HepG2 (cell line): ENCODE measurements around the gene TP53I3. TPM values are rescaled to one million over a fixed set of nuclear protein-coding genes. Genes with fewer than 3 reads are reported as not detected.

ENCODE experiments used
- JUN ChIP-seq: sonication (generic); formaldehyde crosslinking; IDR thresholded peaks from 2 replicates; pipeline ENCODE4 v1.4.0; 2020; ENCODE audit warnings: mild to moderate bottlenecking, missing genetic modification reagents
- KLF15 ChIP-seq: sonication (generic); formaldehyde crosslinking; IDR thresholded peaks from 2 replicates; pipeline ENCODE4 v1.8.1; 2023; ENCODE audit warnings: borderline replicate concordance, mild to moderate bottlenecking, inconsistent platforms, missing genetic modification reagents, mixed read lengths
- MIER2 ChIP-seq: IDR thresholded peaks from 2 replicates; pipeline ENCODE4 v1.6.1; 2016; ENCODE audit warnings: missing biosample characterization, missing genetic modification reagents
- NFYB ChIP-seq: sonication (generic); formaldehyde crosslinking; IDR thresholded peaks from 2 replicates; pipeline ENCODE4 v1.4.0; 2020; ENCODE audit warnings: missing genetic modification reagents
- PCBP2 ChIP-seq: fragments of 200-400 bp; formaldehyde crosslinking; optimal IDR thresholded peaks from 2 replicates; pipeline ENCODE3; 2018; ENCODE audit warnings: low read length, low read depth; ENCODE audit not compliant: poor library complexity, severe bottlenecking
- REL ChIP-seq: sonication (generic); formaldehyde crosslinking; conservative IDR thresholded peaks from 2 replicates; pipeline ENCODE4 v1.8.0; 2022; ENCODE audit warnings: mild to moderate bottlenecking, missing genetic modification reagents, moderate library complexity
- SOX6 ChIP-seq, 2 experiments: fragments of 450-650 bp in 1 of 2; sonication (generic) in 1 of 2; formaldehyde crosslinking in 1 of 2; IDR thresholded peaks; 2 replicates each; pipeline versions ENCODE4 v1.4.0 to v1.6.1; 2017 to 2020; ENCODE audit warnings: antibody characterized with exemption in 1 of 2, mild to moderate bottlenecking in 1 of 2, missing genetic modification reagents in 1 of 2
- TCF7 ChIP-seq: sonication (generic); IDR thresholded peaks from 2 replicates; pipeline ENCODE4 v1.6.1; 2016; ENCODE audit warnings: antibody characterized with exemption, low read depth
- TRIM24 ChIP-seq: sonication (generic); formaldehyde crosslinking; IDR thresholded peaks from 2 replicates; pipeline ENCODE4 v1.8.0; 2022; ENCODE audit warnings: mild to moderate bottlenecking, missing genetic modification reagents
- ZNF138 ChIP-seq: sonication (generic); formaldehyde crosslinking; IDR thresholded peaks from 2 replicates; pipeline ENCODE4 v1.5.0; 2020; ENCODE audit warnings: mild to moderate bottlenecking, low read depth, missing genetic modification reagents
- ZNF20 ChIP-seq: sonication (generic); formaldehyde crosslinking; IDR thresholded peaks from 2 replicates; pipeline ENCODE4 v1.4.0; 2020; ENCODE audit warnings: mild to moderate bottlenecking, moderate library complexity, missing genetic modification reagents
- ZNF225 ChIP-seq: sonication (generic); formaldehyde crosslinking; IDR thresholded peaks from 2 replicates; pipeline ENCODE4 v1.4.0; 2020; ENCODE audit warnings: mild to moderate bottlenecking, missing genetic modification reagents
- ZNF329 ChIP-seq: sonication (generic); formaldehyde crosslinking; IDR thresholded peaks from 2 replicates; pipeline ENCODE4 v1.9.0; 2021; ENCODE audit warnings: low read depth, mild to moderate bottlenecking, missing genetic modification reagents
- ZNF33A ChIP-seq: sonication (generic); formaldehyde crosslinking; IDR thresholded peaks from 2 replicates; pipeline ENCODE4 v1.5.1; 2020; ENCODE audit warnings: missing genetic modification reagents, mild to moderate bottlenecking, moderate library complexity, borderline replicate concordance
- polyA plus RNA-seq, 8 experiments: library from polyadenylated mRNA; depleted of rRNA in 3 of 8; stranded (reverse) in 7 of 8; unstranded in 1 of 8; fragments of >200 nt; fragmentation: Illumina TruSeq in 4 of 8; extraction: Trizol in 4 of 8; gene quantifications; 2 replicates each; pipeline versions ENCODE4 v1.2.1 to v1.2.3, GENCODE V29; 2011 to 2016; ENCODE audit warnings: low read depth in 4 of 8, missing spikeins in 1 of 8, mixed read lengths in 1 of 8; ENCODE audit not compliant: insufficient read depth in 1 of 8
- total RNA-seq, 5 experiments: library from RNA; depleted of rRNA; stranded (reverse); fragments of >200 nt; fragmentation: Illumina TruSeq; extraction: Trizol; gene quantifications; 2 replicates each; pipeline ENCODE4 v1.2.3, GENCODE V29; 2016; ENCODE audit warnings: low read depth in 1 of 5
- TF ChIP-seq, protein P1 (sequence below): conservative IDR thresholded peaks from 2 replicates; pipeline ENCODE4 v1.6.1; 2018; ENCODE audit warnings: missing genetic modification reagents
- TF ChIP-seq, protein P2 (sequence below): sonication (generic); formaldehyde crosslinking; IDR thresholded peaks from 2 replicates; pipeline ENCODE4 v1.5.0; 2020; ENCODE audit warnings: missing genetic modification reagents
- TF ChIP-seq, protein P3 (sequence below): sonication (generic); formaldehyde crosslinking; IDR thresholded peaks from 2 replicates; pipeline ENCODE4 v1.5.1; 2020; ENCODE audit warnings: missing genetic modification reagents, mild to moderate bottlenecking, borderline replicate concordance
- TF ChIP-seq, protein P4 (sequence below): IDR thresholded peaks from 2 replicates; pipeline ENCODE4 v1.6.1; 2016; ENCODE audit warnings: missing compliant biosample characterization, missing genetic modification reagents, borderline replicate concordance
- TF ChIP-seq, protein P5 (sequence below): sonication (generic); formaldehyde crosslinking; IDR thresholded peaks from 2 replicates; pipeline ENCODE4 v1.4.0; 2020; ENCODE audit warnings: mild to moderate bottlenecking, missing genetic modification reagents
- TF ChIP-seq, protein P6 (sequence below): sonication (generic); formaldehyde crosslinking; IDR thresholded peaks from 2 replicates; pipeline ENCODE4 v1.8.1; 2023; ENCODE audit warnings: mild to moderate bottlenecking, missing genetic modification reagents

TP53I3 gene
- total and polyA plus RNA-seq, 2 of the 13 experiments (the other 11 are each of a cell fraction or from before 2014, with no cell fraction given), result 25.0 to 44.1 TPM

DNA sequence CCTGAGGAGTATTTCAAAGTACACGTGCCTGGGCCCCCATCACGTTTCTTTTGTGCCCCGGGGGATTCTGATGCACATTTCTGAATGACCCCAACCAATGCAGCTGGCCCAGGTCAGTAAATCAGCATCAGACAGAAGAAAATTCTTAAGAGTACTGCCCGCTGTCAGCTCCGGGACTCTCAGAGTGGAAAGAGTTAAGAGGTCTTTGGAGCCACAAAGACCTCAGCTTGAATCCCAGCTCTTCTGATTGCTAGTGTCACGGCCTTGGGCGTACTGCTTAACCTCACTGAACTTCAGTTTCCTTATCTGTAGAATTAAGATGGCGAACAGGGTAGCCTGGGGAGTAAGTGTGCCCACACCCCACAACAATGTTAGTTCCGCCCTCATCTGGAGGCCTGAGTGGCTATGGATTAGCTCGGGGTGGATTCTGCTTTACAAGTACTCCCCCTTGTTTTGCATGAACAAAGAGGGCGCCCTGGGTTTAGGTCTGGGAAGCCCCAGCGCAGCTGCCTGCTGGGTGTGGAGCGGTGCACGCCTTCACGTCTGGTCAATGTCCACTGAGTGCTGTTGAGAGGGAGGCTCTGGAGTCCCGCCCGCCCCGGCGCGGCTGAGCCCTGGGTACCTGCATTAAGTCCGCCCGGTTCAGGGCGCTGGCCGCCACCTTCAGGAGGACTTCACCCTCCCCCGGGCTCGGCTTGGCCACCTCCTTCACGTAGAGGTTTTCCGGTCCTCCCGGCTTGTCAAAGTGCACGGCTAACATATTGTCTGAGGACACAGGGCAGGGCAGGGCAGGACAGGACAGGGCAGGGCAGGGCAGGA, 858 bp downstream of the TP53I3 start (continued):
- no peak for TF ChIP-seq SOX6 (IDR thresholded peaks at IDR 0.05)
- TF ChIP-seq SOX6 (CRISPR knock-in tag; IDR thresholded peaks at IDR 0.05), result peak; percentile 88
- TF ChIP-seq, protein P1, sequence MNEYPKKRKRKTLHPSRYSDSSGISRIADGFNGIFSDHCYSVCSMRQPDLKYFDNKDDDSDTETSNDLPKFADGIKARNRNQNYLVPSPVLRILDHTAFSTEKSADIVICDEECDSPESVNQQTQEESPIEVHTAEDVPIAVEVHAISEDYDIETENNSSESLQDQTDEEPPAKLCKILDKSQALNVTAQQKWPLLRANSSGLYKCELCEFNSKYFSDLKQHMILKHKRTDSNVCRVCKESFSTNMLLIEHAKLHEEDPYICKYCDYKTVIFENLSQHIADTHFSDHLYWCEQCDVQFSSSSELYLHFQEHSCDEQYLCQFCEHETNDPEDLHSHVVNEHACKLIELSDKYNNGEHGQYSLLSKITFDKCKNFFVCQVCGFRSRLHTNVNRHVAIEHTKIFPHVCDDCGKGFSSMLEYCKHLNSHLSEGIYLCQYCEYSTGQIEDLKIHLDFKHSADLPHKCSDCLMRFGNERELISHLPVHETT, result peak; percentile 25; the same call in 1 of the 2 replicates
- TF ChIP-seq, protein P2, sequence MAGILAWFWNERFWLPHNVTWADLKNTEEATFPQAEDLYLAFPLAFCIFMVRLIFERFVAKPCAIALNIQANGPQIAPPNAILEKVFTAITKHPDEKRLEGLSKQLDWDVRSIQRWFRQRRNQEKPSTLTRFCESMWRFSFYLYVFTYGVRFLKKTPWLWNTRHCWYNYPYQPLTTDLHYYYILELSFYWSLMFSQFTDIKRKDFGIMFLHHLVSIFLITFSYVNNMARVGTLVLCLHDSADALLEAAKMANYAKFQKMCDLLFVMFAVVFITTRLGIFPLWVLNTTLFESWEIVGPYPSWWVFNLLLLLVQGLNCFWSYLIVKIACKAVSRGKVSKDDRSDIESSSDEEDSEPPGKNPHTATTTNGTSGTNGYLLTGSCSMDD (CRISPR knock-in tag), result no peak
- TF ChIP-seq KLF15 (CRISPR knock-in tag), result 0 out of 2 replicates have a peak, but pooled peaks have one; percentile 19
- peak; percentile 63; the same call in 1 of the 2 replicates for TF ChIP-seq ZNF329
- TF ChIP-seq MIER2 (CRISPR knock-in tag), result no peak
- TF ChIP-seq TCF7, result peak; percentile 37
- TF ChIP-seq, protein P3, sequence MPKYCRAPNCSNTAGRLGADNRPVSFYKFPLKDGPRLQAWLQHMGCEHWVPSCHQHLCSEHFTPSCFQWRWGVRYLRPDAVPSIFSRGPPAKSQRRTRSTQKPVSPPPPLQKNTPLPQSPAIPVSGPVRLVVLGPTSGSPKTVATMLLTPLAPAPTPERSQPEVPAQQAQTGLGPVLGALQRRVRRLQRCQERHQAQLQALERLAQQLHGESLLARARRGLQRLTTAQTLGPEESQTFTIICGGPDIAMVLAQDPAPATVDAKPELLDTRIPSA (CRISPR knock-in tag), result no peak
- TF ChIP-seq, protein P4, sequence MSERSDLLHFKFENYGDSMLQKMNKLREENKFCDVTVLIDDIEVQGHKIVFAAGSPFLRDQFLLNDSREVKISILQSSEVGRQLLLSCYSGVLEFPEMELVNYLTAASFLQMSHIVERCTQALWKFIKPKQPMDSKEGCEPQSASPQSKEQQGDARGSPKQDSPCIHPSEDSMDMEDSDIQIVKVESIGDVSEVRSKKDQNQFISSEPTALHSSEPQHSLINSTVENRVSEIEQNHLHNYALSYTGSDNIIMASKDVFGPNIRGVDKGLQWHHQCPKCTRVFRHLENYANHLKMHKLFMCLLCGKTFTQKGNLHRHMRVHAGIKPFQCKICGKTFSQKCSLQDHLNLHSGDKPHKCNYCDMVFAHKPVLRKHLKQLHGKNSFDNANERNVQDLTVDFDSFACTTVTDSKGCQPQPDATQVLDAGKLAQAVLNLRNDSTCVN (CRISPR knock-in tag), result peak; percentile 23; the same call in 1 of the 2 replicates
- TF ChIP-seq ZNF225, result peak; percentile 61; the same call in 1 of the 2 replicates
- TF ChIP-seq ZNF138, result 0 out of 2 replicates have a peak, but pooled peaks have one; percentile 68
- TF ChIP-seq, protein P5, sequence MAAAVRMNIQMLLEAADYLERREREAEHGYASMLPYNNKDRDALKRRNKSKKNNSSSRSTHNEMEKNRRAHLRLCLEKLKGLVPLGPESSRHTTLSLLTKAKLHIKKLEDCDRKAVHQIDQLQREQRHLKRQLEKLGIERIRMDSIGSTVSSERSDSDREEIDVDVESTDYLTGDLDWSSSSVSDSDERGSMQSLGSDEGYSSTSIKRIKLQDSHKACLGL, result no peak
- TF ChIP-seq REL (CRISPR knock-in tag), result peak; percentile 77; the same call in 1 of the 2 replicates
- TF ChIP-seq NFYB (CRISPR knock-in tag), result 0 out of 2 replicates have a peak, but pooled peaks have one; percentile 10
- no peak for TF ChIP-seq ZNF20
- peak; percentile 29 for TF ChIP-seq JUN (CRISPR knock-in tag)
- TF ChIP-seq PCBP2, result no peak
- TF ChIP-seq, protein P6, sequence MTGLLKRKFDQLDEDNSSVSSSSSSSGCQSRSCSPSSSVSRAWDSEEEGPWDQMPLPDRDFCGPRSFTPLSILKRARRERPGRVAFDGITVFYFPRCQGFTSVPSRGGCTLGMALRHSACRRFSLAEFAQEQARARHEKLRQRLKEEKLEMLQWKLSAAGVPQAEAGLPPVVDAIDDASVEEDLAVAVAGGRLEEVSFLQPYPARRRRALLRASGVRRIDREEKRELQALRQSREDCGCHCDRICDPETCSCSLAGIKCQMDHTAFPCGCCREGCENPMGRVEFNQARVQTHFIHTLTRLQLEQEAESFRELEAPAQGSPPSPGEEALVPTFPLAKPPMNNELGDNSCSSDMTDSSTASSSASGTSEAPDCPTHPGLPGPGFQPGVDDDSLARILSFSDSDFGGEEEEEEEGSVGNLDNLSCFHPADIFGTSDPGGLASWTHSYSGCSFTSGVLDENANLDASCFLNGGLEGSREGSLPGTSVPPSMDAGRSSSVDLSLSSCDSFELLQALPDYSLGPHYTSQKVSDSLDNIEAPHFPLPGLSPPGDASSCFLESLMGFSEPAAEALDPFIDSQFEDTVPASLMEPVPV (CRISPR knock-in tag), result no peak; the same call in none of the 2 replicates
- TF ChIP-seq ZNF33A (CRISPR knock-in tag), result peak; percentile 92; the same call in 1 of the 2 replicates
- TF ChIP-seq TRIM24 (CRISPR knock-in tag), result no peak
